ENCODE data around the gene HTD2. TPM values are rescaled to one million over a fixed set of nuclear protein-coding genes. Genes with fewer than 3 reads are reported as not detected.

The HTD2 gene
- total RNA-seq, 1 donor from 2014 or later, result 6.8 TPM

DNA sequence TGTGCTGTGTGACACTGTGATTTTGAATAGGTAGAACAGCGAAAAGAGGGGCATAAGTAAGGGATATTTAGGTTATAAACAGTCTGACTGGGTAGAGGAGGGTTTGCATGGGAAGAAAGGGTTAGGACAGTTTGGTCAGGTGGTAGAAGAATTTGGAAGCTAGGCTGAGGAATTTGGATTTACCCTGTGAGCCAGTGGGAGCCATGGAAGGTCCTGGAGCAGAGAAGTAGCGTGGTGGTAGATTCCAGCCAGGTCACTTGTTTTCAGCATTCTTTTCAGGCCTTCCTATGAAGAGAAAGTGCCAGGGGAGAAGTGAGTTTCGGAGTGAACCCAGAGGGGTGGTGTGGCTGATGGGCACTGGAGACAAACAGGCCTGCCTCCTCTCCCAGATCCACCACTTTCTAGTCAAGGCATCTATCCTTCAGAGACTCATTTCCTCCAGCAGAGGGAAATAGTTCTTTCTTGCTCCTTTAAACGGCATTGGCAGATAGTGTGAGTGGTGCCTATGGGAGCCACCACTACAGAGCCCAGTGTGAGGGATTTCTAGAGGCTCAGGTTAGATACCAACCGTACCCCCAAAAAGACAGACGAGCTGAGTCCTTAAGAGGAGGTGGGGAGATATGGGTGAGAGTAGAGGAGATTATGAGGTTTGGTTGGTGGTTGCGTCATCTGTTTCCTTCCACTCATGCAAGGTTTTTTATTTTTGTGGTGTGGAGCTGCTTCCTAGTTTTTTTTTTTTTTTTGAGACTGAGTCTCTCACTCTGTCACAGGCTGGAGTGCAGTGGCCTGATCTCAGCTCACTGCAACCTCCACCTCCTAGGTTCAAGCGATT is 47.6 kb downstream of the HTD2 start:
- no peak for DNase-seq (ENCODE audit: low spot score)
- no peak for ATAC-seq

DNA sequence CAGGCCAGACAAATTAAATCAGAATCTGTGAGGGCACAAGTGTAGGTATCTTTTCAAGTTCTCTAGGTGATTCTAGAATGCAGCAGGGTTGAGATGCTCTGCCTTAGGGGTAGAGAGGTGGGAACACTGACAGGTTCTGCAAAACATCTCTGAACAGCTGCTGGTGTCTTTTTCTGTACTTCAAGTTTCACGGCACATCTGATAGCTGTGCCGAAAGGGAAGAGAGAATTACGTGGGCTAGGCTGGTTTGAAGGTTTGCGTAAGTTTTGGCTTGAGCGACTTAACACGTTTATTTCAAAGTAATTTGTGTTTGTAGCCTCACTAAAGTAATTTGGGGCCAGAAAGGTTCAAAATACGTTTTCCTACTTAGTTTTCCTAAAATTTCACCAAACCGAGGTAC is 48.9 kb downstream of the HTD2 start:
- ATAC-seq, result no peak
- peak; percentile 22 for DNase-seq (ENCODE audit: low spot score)

DNA sequence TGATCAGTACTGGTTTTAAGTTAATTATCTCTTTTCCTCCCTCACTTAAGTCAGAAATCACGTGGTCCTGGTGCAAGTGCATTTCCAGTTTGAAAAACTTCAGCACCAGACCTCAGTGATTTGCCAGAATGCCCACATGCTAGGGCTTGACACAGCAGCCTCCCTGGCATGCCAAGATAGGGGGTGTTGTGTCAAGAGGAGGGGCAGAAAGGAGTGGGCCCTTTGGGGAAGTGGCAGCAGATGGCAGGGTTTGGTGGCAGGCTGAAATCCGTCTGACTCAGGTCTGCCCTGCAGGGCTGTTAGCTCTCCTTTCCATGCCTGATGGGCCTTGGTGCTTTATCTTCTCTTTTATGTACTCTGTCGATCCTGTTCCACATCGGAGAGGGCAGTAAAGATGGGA is 49.7 kb downstream of the HTD2 start:
- ATAC-seq (no peak), DNase-seq (ENCODE audit: low spot score) (peak; percentile 38)

DNA sequence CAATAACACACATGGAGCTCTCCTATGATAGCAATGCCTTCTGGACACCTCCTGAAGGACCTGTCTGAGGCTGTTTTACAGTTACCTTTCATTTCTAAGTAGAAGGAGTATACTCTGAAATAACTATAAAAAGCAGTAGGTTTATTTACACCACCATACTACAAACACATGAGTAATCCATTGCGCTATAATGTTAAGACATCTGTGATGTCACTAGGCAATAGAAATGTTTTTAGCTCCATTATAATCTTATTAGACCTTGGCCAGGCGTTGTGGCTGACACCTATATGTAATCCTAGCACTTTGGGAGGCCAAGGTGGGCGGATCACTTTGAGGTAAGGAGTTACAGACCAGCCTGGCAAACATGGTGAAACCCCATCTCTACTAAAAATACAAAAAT is 51.1 kb downstream of the HTD2 start:
- no peak for DNase-seq (ENCODE audit: low spot score)
- ATAC-seq, result no peak

DNA sequence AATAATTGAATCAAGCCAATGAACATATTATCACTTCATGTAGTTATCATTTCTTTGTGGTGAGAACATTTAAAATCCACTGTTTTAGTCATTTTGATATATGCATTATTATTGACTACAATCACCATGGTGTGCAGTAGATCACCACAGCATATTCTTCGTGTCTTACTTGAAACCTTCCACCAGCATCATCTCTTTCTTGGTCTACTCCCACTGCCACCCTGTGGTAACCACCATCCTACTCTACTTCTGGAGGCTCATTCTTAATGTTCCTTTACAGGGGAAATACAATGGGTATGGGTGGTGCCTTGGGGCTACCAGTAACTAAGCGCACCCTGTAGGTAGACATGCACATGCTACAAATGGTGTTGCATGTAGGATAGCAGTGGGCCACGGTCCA is 51.8 kb downstream of the HTD2 start:
- no peak for DNase-seq (ENCODE audit: low spot score)
- no peak for ATAC-seq

DNA sequence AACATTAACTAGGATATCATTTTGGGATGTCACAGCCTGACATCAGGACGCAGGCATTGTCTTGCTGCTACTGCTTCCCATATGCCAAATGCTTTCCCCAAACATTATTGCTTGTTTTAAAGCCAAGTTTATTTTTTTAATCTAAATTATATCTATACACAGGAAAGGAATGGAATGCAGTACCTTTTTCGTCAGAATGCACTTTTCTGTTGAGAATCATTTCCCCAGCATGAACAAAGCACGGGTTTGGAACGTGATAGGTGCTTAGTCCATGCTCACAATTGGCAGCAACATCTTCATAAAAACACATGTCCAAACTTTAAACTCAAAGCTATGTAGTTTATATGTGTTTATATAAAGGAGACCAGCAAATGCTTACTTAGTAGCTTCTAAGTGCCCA is 52.5 kb downstream of the HTD2 start:
- DNase-seq (ENCODE audit: low spot score) (no peak), ATAC-seq (no peak)

DNA sequence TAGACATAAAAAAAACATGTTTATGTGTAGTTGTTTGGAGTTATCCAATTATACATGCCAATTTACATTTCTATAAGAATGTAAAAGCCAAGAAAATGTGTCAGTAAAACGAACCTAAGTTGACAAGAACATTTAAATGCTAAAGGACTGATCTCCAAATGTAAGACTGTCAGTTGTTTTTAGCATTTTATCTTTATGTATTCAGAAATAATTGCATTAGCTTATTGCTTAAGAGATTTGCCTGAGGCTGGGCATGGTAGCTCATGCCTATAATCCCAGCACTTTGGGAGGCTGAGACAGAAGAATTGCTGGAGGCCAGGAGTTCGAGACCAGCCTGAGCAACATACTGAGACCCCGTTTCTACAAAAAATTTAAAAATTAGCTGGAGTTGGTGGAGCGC is 53.3 kb downstream of the HTD2 start:
- no peak for ATAC-seq
- no peak for DNase-seq (ENCODE audit: low spot score)

DNA sequence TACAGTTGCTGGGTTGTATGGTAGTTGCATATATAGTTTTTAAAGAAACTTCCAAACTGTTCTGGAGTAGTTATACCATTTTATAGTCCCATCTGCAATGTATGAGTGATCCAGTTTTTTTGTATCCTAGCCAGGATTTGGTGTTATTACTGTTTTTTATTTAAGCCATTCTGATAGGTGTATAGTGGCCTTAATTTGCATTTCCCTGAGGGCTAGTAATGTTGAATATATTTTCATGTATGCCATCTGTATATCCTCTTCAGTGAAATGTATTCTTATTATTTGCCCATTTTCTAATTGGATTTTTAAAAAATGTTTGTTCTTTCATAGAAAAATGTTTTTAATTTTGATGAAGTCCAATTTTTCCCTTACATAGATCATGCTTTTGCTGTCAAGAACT is 55.5 kb downstream of the HTD2 start:
- no peak for ATAC-seq
- DNase-seq (ENCODE audit: low spot score), result no peak

DNA sequence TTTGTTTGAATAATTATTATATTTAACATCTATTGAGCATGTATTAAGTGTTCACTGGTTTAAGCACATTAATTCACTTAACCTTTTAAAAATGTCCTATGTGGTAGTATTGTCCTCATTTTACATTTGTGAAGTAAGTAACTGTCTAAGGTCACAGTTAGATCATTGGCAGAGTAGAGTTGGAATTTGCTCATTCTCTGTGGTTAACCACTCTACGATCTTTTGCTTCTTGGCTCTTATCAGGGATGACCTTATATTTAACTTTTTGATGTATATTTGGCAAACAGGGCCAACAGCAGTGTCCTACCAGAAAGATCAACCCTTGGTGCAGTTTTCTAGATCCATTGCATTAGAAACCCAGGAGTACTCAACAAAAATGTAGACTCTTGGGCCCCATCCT is 60.4 kb downstream of the HTD2 start:
- ATAC-seq, result peak; percentile 33
- no peak for DNase-seq (ENCODE audit: low spot score)

DNA sequence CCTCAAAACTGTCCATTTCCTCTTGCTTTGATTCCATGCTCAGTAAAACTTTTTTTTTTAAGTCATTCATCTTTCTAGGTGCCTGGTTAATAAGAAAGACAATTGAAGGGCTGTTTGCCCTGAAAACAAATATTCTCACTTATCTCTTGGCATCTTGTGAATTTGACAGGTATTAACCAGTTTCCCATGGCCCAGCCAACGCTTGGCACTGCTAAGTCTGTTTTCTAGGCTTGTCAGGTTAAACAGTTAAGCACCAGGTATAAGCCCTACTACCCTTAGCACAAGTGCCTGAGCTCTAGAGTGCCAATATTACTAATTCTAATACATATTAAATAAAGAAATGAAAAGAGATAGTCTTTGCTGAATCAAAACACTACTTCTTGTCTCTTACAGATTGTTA is 62.7 kb downstream of the HTD2 start:
- peak; percentile 86 for ATAC-seq
- DNase-seq (ENCODE audit: low spot score), result no peak

Other genes with a start within 250 kb of the HTD2 start
- 33.0 TPM for gene DNASE1L3, start 95.5 kb upstream of the HTD2 start, total RNA-seq
- gene ABHD6, start 68.7 kb upstream of the HTD2 start, total RNA-seq, result 56.2 TPM
- 9.7 TPM for gene RPP14, start 275 bp upstream of the HTD2 start, total RNA-seq
- 7.5 TPM for gene PXK, start 26.4 kb downstream of the HTD2 start, total RNA-seq
- gene PDHB, start 127.3 kb downstream of the HTD2 start, total RNA-seq, result 35.9 TPM
- gene KCTD6, start 185.6 kb downstream of the HTD2 start, total RNA-seq, result 5.2 TPM
- 285 TPM for gene ACOX2, start 230.7 kb downstream of the HTD2 start, total RNA-seq

Measured in left lobe of liver (tissue), 2 donors.